Cardiac septum (tissue), 1 donor: ENCODE data around the gene KRTAP29-1. TPM values are rescaled to one million over a fixed set of nuclear protein-coding genes. Genes with fewer than 3 reads are reported as not detected.
"Not testable (repeated sequence)": the region's sequence is repeated elsewhere in the genome, so short reads cannot be mapped to it uniquely, and the experiment has no call there.

Experiments
- DNase-seq: peaks from one replicate; pipeline ENCODE4 v3.0.0-alpha.2; 2020; ENCODE audit warnings: low spot score
- intact Hi-C: fragments of 100-400 bp; cut with DNase I; formaldehyde crosslinking; loops from one replicate; pipeline ENCODE4 v1.14.0; 2022
- total RNA-seq: library from RNA; stranded (reverse); fragmentation: NEBNext Ultra II Directional; extraction: Animal tissue kit (Norgen Biotek cat#: 25700); gene quantifications from one replicate; pipeline ENCODE4 v1.2.1, GENCODE V29; 2021
- donor health status: DM: no; HTN: no; CAD: no.

Gene KRTAP29-1
- total RNA-seq, 1 donor from 2014 or later, result not detected

- intact Hi-C loops, result not testable (repeated sequence)
Measured at GRCh38 chr17:41255381-41256290, 47.0 kb downstream of the KRTAP29-1 start, which contains the start of gene KRTAP9-9. TSS of gene KRTAP9-9 (plus strand) at chr17:41255384.

DNA sequence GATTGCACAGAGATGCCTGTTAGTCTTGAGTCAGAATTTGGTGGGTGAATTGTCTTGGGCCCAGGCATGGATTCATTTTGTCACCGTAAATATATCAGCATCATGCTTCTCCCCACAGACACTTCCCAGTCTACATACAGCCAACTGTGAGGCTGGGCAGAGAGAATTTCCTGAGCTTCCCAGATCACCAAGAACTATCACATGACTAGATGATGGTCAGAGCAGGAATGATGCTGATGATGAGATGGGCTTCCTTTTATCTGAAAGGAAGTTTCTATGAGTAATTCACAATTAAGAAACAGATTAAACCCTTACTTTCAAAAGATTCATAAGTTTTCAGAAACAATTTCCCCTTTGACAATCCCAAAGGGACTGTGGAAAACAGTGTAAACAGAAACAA, 47.8 kb downstream of the KRTAP29-1 start:
- no peak for DNase-seq
- intact Hi-C loops, result no loop called here

More at GRCh38 chr17:41255381-41256290, 47.0 kb downstream of the KRTAP29-1 start, which contains the start of gene KRTAP9-9:
- not testable (repeated sequence) for DNase-seq

Other genes with a start within 250 kb of the KRTAP29-1 start
- not detected for gene KRTAP2-2, start 247.6 kb downstream of the KRTAP29-1 start, total RNA-seq
- gene KRTAP2-3, start 242.7 kb downstream of the KRTAP29-1 start, total RNA-seq, result not detected
- not detected for gene KRTAP2-4, start 237.0 kb downstream of the KRTAP29-1 start, total RNA-seq
- not detected for gene KRTAP4-7, start 218.7 kb downstream of the KRTAP29-1 start, total RNA-seq
- not detected for gene KRTAP4-8, start 204.7 kb downstream of the KRTAP29-1 start, total RNA-seq
- gene KRTAP4-16, start 200.6 kb downstream of the KRTAP29-1 start, total RNA-seq, result not detected
- gene KRTAP4-9, start 197.5 kb downstream of the KRTAP29-1 start, total RNA-seq, result not detected
- gene KRTAP4-11, start 184.5 kb downstream of the KRTAP29-1 start, total RNA-seq, result not detected
- not detected for gene KRTAP4-12, start 178.7 kb downstream of the KRTAP29-1 start, total RNA-seq
- gene KRTAP4-6, start 162.3 kb downstream of the KRTAP29-1 start, total RNA-seq, result not detected
- gene KRTAP4-5, start 153.0 kb downstream of the KRTAP29-1 start, total RNA-seq, result not detected
- gene KRTAP4-4, start 142.1 kb downstream of the KRTAP29-1 start, total RNA-seq, result not detected
- gene KRTAP4-3, start 134.6 kb downstream of the KRTAP29-1 start, total RNA-seq, result not detected
- gene KRTAP4-2, start 124.6 kb downstream of the KRTAP29-1 start, total RNA-seq, result not detected
- not detected for gene KRTAP4-1, start 117.9 kb downstream of the KRTAP29-1 start, total RNA-seq
- gene KRTAP9-1, start 113.0 kb downstream of the KRTAP29-1 start, total RNA-seq, result not detected
- gene KRTAP9-2, start 76.2 kb downstream of the KRTAP29-1 start, total RNA-seq, result not detected
- gene KRTAP9-3, start 70.4 kb downstream of the KRTAP29-1 start, total RNA-seq, result not detected
- not detected for gene KRTAP9-8, start 64.9 kb downstream of the KRTAP29-1 start, total RNA-seq
- gene KRTAP9-4, start 53.2 kb downstream of the KRTAP29-1 start, total RNA-seq, result not detected
- not detected for gene KRTAP9-9, start 47.5 kb downstream of the KRTAP29-1 start, total RNA-seq
- gene KRTAP9-6, start 37.5 kb downstream of the KRTAP29-1 start, total RNA-seq, result not detected
- not detected for gene KRTAP9-7, start 27.2 kb downstream of the KRTAP29-1 start, total RNA-seq
- gene KRTAP16-1, start 6.5 kb upstream of the KRTAP29-1 start, total RNA-seq, result not detected
- gene KRTAP17-1, start 12.9 kb upstream of the KRTAP29-1 start, total RNA-seq, result not detected
- gene KRT33A, start 48.0 kb upstream of the KRTAP29-1 start, total RNA-seq, result not detected
- not detected for gene KRT33B, start 67.0 kb upstream of the KRTAP29-1 start, total RNA-seq
- not detected for gene KRT34, start 79.5 kb upstream of the KRTAP29-1 start, total RNA-seq
- gene KRT31, start 94.8 kb upstream of the KRTAP29-1 start, total RNA-seq, result not detected
- not detected for gene KRT37, start 121.7 kb upstream of the KRTAP29-1 start, total RNA-seq
- not detected for gene KRT38, start 138.1 kb upstream of the KRTAP29-1 start, total RNA-seq
- gene KRT32, start 164.5 kb upstream of the KRTAP29-1 start, total RNA-seq, result 0.27 TPM
- not detected for gene KRT35, start 178.3 kb upstream of the KRTAP29-1 start, total RNA-seq
- not detected for gene KRT36, start 187.1 kb upstream of the KRTAP29-1 start, total RNA-seq
- not detected for gene KRT13, start 202.8 kb upstream of the KRTAP29-1 start, total RNA-seq
- not detected for gene KRT15, start 216.0 kb upstream of the KRTAP29-1 start, total RNA-seq
- gene KRT19, start 225.5 kb upstream of the KRTAP29-1 start, total RNA-seq, result 1.1 TPM